NCI-H446 (cell line): ENCODE results near the gene ZAP70.
A peak's percentile ranks its signal among the peaks of the same experiment; 100 is the strongest.
"Not testable (repeated sequence)": the region's sequence is repeated elsewhere in the genome, so short reads cannot be mapped to it uniquely, and the experiment has no call there.

Source experiments
- DNase-seq, 2 experiments: peaks; one replicate each; lab custom pipeline; 2025; lab: John Stamatoyannopoulos, UW

The ZAP70 gene

DNA sequence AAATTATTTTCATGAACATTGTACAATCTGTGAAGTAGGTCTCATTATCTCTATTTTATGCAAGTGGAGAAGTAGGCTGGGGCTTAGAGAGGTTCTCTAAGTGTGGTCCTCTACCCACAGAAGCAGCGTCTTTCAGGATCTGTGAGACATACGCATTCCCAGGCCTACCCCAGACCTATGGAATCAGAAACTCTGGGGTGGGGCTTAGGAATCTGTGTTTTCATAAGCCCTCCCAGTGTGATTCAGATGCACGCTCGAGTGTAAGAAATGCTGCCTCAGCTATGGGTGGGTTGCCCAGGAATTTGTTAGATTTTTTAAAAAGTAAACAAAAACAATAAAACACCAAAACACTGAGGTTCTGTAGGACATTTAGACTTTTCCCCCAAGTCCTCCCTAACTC, 14.8 kb upstream of the ZAP70 start:
- no peak for DNase-seq

DNA sequence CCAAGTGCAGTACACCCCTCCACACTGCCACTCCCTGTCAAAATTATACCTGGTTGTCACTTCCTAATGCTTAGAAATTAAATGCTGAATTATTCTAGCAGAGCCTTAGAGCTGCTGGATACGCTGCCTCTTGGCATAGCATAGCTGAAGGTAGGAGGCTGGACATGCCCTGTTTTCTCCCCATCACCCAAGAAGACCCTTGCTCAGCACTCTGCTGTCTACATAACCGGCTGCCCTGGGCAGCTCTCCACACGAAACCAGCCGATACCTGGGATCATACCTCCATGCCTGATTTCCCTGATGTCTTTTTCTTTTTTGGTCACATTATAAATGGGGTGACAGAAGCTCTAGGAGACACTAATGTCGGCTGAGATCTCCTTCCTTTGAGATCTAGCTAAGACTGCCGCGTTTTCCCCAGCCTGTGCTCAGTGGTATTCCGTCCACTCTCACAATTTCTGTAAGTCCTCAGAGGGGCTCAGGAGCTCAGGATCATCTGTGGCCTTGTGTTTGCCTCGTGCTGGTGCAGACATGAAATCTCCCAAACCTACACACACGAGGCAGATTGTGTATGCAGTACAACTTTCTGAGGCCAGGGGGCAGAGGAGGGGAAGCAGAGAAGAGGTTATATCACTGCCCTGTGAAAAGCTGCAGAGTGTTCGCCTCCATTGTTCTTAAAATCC, 13.5 kb upstream of the ZAP70 start:
- peak; percentile 10 to 63 for DNase-seq

DNA sequence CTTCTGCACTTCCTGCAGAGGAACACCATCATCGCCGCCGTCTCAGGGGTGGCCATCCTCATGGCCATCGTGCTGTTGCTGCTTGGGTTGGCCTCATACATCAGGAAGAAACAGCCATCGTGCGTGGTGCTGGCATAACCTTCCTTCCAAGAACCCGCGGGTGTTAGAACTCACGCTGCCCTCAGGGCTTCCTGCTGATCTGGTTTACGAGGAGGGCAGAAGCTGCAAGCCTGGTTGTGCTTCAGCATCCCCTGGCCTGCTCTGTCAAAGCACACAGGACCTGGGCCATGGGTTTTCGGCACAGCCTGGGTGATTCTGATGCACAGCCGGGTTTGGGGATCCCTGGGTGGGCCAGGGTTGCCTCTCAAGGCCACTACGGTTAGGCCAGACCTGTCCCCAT, 12.2 kb upstream of the ZAP70 start:
- no peak for DNase-seq

DNA sequence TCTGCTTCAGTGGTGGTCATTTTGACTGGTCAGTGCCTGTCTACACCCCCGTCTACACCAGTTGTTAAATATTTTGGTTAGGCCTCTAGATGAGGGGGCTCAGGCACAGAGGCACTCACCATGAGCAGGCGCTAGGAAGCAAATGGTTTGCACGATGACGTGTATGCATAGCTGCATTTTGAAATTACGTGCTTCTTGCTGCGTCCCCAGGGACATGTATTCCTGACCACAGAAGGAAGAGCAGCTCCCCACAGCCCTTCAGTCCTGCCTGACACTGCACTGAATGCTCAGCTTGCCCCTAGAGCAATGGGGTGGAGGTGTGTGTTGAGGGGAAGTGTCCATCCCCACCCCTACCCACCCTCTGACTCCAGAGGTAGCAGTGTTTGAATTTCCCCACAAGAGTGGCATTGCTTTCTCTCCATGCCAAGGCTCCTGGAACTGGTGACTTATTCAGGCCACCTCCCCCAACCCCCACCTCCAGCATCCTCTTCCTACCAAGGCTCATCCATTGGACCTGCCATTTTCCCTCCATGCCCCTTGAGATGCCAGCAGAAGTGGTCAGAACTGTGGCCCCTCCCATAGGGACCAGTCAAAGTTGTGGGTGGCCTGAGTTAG, 11.4 kb upstream of the ZAP70 start:
- DNase-seq, result no peak

DNA sequence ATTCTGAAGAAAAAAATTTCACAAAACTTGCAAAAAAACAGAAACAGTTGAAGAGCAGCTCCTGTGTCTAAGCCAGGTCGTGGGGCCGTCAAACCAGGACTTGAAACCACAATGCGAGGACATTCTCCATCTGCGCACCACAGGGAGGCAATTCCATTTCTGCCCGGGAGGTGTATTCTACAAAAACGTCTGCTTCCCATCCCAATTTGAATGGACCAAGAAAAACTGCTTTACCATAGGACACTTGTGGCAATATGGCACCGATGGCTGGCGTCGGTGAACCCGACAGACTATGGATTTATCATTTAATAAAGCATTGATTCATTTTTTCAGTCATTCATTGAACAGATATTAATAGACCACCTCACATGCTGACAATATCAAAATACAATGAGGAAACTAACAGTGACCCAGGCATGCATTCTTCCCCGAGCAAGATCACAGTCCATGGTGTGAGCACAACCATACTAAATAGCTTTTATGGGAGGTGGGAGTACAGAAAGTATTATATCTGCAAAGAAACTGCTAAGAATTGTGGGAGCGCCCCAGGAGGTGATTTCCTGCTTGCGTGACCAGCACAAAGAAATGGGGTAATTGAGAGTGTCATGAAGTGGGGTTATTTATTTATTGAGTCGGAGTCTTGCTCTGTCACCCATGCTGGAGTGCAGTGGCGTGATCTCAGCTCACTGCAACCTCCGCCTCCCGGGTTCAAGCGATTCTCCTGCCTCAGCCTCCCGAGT, 10.5 kb upstream of the ZAP70 start:
- DNase-seq, result no peak

DNA sequence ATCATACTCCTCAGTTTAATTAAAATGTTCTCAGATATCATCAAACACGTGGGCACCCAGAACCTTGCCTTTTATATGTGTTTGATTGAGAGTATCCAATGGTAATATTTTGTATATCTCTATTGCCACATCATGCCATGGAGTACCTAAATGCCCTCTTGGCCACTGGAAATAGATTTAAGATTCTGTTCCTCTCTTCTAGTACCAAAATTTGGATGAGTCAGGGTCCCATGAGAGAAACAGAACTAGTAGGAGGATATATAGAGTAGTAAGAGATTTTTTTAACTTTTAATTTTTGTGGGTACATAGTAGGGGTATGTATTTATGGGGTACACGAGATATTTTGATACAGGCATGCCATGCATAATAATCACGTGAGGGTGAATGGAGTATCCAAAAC, 9.6 kb upstream of the ZAP70 start:
- no peak for DNase-seq

DNA sequence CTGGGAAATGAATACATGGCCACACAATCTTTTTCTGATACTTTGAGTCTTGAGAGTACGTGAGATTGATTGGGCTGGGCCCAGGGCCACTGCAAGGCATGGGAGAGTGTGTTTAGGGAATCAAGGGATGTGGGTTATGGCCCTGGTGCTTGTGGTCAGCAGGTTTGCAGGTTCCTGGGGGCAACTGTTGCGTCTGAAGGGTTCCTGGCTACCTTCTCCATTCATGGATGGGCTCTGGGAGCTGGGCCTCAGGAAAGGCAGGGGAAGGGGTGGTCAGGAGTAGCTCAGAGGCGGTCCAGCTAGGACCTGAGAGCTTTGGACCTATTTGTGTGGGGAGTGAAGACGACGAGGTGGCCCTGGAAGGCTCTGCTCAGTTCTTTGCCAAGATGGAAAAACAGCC, 8.4 kb upstream of the ZAP70 start:
- no peak for DNase-seq

DNA sequence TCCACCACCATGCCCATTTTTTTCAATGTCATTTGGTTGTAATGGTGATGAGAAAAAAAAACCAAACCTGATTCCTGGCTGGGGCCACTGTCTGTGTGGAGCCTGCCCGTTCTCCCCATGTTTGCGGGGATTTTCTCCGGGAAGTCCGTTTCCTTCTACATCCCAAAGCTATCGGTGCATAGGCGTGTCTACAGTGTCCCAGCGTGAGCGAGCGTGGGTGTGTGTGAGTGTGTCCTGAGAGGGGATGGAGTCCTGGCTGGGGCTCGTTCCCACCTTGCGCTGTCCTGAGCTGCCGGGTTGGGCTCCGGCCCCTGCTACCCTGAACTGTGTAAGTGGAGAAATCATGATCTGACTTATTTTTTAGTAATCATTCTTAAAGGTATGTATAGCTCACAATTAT, 7.3 kb upstream of the ZAP70 start:
- no peak for DNase-seq

DNA sequence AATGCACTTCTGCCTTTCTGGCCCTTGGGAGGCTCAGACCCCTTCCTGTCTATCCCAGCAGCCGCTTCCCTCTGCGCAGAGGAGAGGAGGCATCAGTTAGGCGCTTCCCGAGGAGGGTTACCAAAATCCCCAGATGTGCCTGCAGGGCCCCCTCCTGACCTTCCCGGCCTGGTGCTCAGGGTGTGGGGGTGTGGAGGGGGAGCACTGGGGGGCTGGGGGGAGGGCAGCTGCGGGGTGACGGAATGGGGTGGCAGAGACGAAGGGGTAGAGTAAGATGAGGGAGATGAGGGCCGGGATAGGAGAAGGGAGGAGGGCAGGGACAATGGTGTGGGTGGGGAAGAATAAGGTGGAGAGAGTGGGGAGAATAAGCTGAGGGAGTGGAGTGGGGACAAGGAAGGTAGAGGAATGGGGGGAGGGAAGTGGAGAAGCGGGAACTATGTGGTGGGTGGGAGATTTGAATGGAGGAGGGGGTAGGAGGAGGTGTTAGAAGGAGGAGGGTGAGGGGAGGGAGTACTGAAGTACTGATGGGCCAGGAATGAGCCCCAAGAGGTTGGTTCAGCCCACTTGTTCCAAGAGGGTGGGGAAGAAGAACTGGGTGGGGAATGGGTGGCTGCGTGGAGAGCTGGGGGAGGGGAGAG, 6.5 kb upstream of the ZAP70 start:
- no peak for DNase-seq

DNA sequence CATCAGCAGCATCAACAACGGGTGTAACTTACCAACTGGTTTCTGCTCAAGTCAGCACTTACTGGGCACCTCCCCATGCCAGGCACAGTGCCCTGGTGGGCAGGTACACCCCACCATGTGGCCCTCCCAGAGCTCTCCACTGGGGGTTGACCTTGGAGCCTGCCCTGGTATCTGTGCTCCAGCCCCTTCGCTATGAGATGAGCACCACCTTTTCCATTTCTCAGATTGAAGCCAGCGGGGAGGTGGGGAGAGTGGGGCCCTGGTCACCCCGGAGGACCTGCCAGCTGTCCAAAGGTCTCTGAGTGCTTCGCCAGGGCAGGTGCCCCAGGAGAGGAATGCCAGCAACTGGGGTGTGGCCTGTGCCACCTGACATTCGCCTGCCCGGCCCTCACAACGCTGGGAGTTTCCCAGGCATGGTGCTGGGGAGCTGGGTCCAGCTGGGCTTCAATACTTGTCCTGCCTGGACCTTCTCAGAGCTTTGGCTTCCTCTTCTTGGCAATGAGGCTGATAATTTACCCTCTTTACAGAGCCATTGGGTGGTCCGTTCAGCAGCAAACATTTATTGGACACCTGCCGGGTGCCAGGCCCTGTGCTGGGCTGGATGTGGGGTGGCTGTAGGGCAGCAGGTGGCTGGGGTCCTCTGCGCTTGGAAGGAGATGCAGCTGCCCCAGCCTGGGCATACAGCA, 5.9 kb upstream of the ZAP70 start:
- no peak for DNase-seq

DNA sequence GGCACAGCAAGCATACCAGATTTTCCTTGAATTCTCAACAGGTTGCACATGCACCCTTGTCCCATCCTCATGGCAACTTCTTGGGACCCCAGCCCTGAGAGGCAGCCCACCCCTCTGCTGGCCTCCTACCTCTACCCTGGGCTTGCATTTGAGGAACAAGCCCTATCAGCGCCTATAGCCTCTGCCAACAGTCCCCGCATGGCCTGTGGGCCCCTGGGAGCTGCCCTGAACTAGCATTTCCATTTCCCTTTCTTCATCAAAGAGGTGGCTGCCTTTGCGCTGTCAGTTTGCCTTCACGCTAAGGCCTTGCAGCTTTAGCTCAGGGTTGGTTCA, 5.4 kb upstream of the ZAP70 start:
- no peak for DNase-seq

DNA sequence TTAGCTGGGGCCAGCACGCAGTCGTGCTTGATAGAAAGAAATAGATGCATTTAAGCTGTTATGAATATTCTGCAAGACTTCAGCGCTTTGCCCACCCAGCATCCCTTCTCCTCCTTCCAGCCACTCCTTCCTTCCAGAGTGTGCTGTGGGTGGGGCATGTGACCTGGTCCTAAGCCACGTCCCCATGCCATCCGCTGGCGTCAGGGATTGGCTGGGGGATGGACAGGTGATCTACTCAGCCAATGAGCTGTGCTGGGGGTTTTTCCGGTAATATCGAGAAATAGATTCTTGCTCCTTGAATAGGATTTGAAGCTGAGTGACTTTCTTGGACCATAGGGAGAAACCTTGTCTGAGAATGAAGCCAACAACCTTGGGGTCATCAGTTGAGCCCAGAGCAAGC, 4.8 kb upstream of the ZAP70 start:
- no peak for DNase-seq

DNA sequence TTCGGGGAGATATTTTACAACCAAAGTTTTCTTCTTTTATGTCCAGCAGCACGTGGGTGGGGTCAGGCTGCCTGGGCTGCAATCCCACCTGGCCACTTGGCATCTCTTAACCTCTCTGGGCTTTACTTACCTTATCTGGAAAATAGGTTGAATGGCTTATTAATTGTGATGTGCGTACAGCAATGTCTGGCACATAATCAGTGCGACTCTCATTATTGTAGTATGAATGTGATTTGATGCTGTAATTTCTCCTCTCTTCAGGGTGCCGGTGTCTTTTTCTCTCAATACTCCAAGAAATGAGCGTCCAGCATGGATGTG, 2.0 kb upstream of the ZAP70 start:
- DNase-seq, result no peak

DNA sequence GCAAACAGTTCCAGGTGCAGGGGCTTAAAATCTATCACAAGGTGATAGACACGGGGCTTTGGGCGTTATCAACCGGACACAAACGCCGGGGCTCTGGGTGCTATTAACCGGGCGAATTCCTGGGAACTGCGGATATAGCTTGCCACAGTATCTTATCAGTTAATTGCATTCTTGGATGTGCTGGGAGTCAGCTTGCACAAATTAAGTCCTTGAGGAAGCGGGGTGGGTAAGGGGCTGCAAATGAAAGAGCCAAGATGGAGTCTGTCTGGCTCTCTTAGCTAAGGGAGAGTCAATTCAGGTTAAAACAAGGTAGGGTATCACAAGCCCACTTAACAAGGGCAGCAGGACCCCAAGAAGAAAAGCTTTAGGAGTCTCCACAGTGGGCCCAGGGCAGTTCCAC, 1.2 kb upstream of the ZAP70 start:
- DNase-seq, result not testable (repeated sequence)

DNA sequence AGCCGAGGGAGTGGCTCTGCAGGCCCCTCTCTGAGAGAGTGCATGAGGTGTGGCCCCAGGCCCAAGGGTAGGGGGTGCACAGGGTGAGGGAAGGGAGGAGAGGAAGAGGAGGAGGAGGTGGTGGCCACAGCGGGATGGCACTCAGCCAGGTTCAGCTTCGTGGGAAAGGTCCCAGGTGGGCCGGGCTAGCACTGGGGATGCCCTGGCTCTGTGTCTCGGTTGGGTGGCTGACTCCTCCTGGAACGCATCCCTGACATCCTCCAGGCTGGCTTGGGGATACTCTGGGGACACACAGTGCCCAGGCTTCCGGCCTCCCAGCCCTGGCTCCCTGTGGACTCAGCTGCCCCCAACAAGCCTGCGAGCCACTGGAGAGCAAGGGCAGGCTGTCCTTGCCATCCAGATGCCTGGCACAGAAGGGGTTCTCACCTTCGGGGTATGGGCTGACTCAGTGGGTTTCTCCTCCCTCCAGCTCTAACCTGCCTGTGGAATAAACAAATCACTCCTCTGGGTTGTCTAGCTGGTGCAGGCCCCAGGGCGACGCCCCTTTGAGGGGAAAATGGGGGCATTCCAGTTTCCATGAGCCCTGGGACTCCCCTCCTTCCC, 582 bp upstream of the ZAP70 start:
- no peak for DNase-seq

DNA sequence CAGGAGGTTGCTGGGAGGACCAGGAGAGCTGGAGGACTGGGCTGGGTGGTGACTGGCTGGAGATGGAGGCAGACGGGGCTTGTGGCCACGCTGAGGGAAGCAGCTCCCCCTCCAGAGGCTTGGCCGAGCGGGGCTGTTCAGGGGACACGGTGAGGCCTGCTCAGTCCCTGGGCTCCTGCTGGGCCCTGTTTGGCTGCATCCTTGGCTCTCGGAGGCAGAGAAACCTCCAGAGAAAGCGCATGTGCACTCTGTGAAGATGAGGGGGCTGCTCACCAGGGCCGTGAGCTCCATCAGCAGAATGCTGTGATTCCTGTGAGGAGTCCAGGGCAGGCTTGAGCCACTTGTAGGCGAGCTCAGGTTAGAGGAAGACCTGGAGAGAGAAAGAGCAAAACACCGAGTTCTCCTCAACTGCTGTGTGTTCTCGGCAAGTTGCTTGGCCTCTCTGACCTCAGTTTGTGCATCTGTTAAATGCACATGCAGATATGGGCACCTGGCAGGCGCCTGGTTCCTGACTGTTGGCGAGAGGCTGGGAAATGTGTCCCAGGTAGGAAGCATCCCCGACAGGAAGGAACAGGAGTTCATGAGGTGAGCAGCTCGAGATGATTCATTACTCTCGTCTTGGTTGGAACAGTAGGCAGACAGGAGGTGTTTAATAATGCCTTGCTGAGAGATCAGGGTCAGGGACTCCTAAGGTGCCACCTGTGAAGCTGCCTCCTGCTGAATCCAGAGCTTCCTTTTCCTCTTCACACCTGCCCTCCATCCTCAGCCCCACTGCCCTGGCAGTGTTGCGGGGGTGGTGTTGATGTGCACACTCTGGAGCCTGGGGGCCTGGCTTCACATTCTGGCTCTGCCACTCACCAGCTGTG, 941 bp downstream of the ZAP70 start:
- DNase-seq, result no peak

DNA sequence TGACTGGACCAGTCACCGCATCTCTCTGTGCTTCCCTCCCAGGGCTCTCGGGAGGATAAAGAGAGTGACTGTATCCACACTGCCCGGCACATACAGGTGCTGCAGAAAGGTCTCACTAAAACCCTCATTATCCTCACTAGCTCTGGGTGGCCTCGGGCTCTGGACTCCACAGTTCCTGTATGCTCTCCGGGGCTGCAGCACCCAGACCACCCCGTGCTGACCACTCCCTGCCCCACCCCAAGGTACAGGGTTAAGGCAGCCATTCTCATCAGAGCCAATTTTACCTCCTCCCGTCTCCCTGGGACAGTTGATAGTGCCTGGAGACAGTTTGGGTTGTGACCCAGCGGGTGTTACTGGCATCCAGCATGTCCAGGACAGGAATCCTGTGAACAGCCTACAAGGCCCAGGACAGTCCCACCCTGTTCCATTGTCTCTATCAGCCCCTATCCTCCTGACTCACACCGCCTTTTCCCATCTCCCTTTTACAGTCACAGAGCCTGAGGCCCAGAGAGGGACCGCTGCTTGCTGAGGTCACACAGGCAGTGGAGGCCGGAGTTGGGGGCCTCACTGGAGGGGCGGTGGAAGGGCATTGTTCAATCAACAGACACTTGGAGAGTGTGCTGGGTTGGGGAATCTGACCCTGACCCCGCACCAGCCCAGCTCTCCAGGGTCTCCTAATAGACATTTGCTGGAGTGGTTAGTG, 1.7 kb downstream of the ZAP70 start:
- no peak for DNase-seq

DNA sequence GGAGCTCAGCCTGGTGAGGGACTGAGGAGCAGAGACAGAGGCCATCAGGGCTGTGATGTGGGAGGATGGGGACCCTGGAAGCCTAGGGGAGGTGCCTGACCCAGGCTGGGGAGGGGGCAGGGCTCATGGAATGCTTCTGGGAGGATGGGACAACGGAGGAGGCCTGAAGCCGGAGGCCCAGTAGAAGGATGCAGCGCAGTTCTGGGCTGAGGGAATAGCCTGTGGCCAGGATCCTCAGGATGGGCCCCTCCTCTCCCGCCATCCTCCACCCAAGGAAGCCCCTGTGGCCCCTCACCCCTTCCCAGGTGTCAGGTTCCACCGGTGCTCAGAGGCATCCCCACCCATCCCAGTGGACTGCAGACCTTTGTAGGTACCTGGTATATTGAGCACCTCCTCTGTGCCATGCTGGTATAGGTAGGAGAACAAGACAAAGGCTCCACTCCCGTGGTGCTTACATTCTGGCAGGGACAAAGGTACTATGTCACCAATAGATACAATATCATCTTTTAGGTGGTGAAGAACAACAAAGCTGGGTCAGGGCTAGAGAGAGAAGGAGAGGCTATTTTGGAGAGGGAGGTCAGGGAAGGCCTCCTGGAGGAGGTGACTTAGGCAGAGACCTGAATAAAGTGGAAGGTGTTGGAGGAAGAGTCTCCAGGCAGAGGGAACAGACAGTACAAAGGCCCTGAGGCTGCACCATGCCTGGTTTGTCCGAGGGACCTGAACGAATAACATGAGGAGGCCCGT, 2.7 kb downstream of the ZAP70 start:
- no peak for DNase-seq

DNA sequence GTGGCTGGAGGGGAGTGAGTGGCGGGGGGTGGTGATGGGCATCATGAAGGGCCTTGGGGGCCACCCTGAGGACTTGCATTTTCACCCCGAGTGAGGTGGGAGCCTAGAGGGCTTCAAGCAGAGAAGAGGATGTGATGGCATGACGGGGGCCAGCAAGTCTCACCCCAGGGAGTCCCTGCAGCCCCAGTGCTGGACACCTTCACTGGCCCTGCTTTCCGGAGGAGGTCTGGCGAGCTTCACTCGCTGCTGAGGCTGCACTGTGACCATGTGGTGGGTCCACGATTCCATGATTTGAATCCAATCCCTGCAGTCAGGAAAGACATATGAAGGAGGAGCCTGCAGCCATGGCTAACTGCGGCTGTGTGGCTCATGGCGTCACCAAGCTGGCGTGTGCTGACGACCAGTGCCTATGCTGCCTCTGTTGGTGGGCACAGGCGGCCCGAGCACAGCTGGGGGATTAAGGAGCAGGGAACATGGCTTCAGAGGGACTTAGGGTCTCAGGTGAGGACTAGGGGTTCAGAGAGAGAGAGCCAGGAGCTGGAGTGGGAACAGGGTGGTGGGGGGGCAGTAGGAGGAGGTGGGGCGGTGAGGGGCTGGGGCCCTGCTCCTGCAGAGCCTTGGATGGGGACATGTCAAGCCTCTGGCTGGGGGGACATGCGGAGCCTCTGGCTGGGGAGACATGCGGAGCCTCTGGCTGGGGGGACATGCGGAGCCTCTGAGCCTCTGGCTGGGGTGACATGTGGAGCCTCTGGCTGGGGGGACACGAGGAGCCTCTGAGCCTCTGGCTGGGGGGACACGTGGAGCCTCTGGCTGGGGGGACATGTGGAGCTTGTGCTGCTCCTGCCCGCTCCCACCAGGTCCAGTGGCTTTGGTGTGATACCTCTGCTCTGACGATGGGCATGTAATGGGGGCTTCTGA, 3.6 kb downstream of the ZAP70 start:
- no peak for DNase-seq
